ENCODE data around the gene HABP4.

GRCh38 chr9:96449845-96450612 lies at the start of gene HABP4:
- TF ChIP-seq L3MBTL2 (IDR thresholded peaks at IDR 0.05): peak; percentile 83
- TF ChIP-seq TBP (optimal IDR thresholded peaks at IDR 0.05; ENCODE audit: low read depth, low read length): no peak
- TF ChIP-seq, protein P1, sequence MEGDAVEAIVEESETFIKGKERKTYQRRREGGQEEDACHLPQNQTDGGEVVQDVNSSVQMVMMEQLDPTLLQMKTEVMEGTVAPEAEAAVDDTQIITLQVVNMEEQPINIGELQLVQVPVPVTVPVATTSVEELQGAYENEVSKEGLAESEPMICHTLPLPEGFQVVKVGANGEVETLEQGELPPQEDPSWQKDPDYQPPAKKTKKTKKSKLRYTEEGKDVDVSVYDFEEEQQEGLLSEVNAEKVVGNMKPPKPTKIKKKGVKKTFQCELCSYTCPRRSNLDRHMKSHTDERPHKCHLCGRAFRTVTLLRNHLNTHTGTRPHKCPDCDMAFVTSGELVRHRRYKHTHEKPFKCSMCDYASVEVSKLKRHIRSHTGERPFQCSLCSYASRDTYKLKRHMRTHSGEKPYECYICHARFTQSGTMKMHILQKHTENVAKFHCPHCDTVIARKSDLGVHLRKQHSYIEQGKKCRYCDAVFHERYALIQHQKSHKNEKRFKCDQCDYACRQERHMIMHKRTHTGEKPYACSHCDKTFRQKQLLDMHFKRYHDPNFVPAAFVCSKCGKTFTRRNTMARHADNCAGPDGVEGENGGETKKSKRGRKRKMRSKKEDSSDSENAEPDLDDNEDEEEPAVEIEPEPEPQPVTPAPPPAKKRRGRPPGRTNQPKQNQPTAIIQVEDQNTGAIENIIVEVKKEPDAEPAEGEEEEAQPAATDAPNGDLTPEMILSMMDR (IDR thresholded peaks at IDR 0.05 in 2 of 3, conservative IDR thresholded peaks at IDR 0.05 in 1 of 3; ENCODE audit: insufficient read depth in 2 of 3, low read depth in 1 of 3, low read length in 3 of 3): peak in 1 of 3 experiments; percentile 8; a peak in 1 of 6 replicates
- peak; percentile 31; the same call in 1 of the 2 replicates for TF ChIP-seq NFIC (IDR thresholded peaks at IDR 0.05)
- TF ChIP-seq ZNF197 (CRISPR knock-in tag; IDR thresholded peaks at IDR 0.05; ENCODE audit: low read depth): no peak
- no peak for TF ChIP-seq ZFP1 (CRISPR knock-in tag; IDR thresholded peaks at IDR 0.05)
- peak; percentile 66; the same call in 1 of the 2 replicates for TF ChIP-seq ERF (CRISPR knock-in tag; IDR thresholded peaks at IDR 0.05)
- TF ChIP-seq SMC3 (conservative IDR thresholded peaks at IDR 0.05; ENCODE audit: insufficient read depth, low read depth, low read length): no peak
- peak; percentile 68; the same call in 1 of the 2 replicates for TF ChIP-seq ATF7 (IDR thresholded peaks at IDR 0.05)
- TF ChIP-seq, protein P2, sequence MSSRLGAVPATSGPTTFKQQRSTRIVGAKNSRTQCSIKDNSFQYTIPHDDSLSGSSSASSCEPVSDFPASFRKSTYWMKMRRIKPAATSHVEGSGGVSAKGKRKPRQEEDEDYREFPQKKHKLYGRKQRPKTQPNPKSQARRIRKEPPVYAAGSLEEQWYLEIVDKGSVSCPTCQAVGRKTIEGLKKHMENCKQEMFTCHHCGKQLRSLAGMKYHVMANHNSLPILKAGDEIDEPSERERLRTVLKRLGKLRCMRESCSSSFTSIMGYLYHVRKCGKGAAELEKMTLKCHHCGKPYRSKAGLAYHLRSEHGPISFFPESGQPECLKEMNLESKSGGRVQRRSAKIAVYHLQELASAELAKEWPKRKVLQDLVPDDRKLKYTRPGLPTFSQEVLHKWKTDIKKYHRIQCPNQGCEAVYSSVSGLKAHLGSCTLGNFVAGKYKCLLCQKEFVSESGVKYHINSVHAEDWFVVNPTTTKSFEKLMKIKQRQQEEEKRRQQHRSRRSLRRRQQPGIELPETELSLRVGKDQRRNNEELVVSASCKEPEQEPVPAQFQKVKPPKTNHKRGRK (tag; IDR thresholded peaks at IDR 0.05): no peak
